GM21576 (cell line): ENCODE results near the gene RHCG.

ENCODE experiments used
- ATAC-seq: cut with Tn5 transposase; IDR thresholded peaks from one replicate; pipeline ENCODE4 v1.9.1; 2021; ENCODE audit warnings: mild to moderate bottlenecking, moderate library complexity; ENCODE audit not compliant: unreplicated experiment

The RHCG gene

DNA sequence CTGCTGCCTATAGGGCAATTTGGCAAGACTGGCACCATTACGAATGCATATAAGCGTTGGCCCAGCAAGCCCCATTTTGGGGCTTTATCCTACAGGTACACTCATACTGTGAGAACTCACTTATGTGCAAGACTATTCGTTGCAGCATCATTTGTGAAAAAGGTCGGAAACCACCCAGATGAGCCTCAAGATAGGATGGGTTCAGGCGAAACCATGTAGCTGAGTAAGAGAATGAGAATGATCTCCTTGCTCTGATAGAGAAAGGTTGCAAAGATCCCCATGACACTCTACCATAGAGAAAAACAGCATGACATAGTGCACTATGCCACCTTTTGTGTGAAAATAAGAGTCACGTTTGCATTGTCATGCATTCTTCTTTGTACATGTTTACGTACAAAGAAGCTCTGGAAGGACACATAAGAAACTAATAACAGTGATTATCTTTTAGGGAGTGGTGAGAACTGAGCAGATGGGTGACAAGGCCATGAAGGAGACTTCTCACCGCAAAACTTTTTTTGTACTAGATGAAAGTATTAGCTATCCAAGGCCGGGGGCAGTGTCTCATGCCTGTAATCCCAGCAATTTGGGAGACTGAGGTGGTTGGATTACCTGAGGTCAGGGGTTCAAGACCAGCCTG is 50.0 kb downstream of the RHCG start:
- ATAC-seq = no peak

DNA sequence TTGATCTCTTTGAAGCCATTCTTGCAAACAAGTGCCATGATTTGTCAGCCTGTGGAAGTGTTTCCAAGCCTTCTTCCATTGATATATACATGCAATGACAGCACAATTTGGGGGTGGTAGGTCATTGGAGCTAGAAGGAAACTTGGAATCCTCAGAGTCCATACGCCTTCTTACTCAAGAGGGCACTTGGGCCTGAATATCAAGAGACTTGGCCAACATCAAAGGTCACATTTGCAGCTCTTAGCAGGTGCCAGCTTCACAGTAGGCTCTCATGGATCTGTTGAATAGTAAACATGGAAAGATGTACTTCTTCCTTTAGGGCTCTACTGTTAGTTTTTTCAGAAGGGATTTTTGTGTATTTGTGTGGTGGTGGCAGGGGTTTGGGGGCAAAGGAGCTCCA is 50.9 kb downstream of the RHCG start:
- ATAC-seq = no peak

DNA sequence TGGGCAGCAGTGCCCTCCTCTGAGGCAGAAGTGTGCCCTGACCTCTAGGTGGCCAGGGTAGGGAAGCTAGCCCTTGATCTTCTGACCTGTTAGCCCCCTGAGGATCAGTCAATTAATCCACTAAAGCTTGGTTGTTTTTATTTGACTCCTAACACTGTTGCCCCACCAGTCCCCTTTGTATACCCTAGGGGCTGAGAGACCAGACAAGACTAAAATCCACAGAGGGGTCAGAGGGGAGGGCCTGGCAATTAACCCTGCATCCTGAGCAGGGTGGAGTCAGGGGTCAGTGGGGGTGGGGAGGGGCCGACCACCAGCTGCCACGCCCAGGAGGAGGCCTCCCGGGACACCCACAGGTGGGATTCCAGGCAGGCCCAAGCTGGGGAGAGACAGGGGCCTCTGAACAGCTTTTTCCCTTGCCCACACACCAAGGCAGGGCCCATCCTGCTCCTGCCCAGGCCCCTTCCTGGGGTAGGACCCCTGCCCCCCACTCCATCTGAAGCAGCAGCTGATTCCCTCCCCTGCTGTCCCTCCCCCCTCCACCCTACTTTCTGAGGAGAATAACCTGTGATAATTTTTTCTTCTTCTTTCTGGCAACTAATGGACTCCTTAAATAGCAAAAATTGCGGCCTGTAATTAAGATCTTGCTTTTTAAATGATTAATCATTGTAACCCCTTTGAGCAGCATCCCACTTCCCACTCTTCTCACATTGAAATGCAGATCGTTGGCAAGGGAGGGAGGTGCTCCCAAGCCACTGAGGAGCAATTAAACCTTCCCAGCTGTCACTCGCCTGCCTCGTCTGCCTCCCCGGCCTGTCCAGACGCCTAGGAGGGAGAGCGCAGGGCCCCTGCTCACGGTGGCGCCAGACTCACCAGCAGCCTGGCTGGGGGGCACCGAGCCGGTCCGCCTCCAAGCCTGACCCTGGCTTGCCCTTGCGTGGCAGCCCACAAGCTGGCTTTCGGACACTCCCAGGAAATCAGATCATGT is 51.9 kb downstream of the RHCG start:
- ATAC-seq = no peak

DNA sequence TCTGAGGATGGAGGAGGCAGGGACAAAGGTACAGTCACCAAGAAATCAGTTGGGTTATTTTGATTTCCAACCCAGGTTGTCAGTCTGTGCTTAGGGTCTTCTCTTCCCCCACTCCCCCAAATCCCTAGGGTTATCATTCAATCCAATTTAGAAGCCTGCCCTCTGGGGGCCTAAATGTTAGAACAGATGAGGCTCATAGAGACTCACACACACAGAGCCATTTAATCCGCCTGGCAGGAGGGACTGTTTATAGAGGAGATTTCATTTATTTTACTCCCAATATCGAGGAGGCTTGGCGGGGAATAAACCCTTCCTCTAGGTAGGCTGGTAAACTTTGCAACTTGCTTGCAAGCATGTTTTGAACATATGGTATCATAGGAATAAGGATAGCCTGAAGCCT is 52.8 kb downstream of the RHCG start:
- no peak for ATAC-seq

DNA sequence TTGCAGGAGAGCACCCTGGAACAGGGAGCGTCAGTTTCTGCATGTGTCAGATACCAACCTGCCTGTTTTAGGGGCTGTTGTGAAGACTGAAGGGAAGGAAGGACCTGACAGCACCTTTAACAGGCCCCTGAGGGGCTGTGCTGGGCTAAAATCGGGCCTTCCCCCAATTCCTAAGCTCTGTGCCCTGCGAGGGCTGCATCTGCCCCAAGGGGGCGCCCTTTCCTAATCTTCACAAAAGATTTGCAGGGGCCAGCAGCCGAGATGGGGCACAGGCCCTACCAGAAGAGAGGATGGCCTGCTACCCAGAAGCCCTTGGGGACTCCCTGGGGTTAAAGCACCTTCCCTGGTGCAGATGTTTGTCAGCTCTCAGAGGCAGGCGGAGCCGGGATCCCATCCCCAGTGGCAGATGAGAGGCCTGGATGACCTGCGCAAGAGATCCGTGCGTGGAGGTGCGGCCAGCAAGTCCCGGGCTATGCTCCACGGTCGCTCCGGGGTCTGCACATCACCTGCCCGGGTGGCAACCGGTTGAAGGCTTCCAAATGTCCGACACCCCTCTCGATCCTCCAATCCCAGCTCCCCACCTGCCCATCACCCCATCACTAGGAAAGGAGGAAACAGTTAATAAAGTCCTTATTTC is 53.6 kb downstream of the RHCG start:
- no peak for ATAC-seq

DNA sequence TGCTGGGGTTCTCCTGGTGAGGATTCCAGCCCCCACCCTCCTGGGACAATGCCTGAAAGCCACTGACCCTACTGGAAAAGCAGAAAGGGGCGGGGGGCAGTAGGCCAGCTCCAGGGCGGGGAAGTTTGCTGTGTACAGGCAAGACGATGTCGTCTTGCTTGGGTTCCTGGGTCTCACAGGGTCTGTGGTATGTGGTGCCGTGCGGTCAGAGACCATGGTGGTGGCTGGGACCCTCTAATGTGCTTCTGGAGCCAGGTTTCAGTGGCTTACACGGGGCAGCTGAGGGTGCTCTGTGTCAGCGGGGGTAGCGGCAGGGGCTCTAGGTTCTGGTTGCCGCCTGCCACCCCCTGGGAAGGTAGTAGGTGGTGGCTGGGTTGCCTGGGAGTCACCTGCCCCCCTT is 54.2 kb downstream of the RHCG start:
- no peak for ATAC-seq

DNA sequence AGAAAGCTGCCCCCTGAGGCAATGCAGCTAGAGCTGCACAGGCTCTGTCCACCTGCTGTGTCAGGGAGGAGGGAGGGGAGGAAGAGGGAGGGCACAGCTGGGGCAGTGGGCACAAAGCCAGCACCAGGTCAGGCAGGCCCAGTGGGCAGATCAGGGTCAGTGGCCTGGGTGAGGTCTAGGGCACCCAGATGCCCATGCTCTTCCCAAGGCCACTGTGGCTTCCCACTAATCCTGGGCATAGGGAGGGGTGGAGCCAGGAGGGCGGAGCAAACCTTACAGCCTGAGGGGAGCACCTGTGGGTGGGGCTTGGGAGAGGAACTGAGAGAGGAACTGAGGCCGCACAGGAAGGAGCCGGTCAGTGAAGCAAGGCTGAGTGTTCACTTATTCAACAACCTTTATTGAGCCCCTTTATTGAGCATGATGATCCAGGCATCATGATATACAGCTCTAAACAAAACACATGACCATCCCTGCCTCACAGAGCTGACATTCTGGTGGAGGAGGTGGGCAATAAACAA is 55.0 kb downstream of the RHCG start:
- ATAC-seq = peak; percentile 99

DNA sequence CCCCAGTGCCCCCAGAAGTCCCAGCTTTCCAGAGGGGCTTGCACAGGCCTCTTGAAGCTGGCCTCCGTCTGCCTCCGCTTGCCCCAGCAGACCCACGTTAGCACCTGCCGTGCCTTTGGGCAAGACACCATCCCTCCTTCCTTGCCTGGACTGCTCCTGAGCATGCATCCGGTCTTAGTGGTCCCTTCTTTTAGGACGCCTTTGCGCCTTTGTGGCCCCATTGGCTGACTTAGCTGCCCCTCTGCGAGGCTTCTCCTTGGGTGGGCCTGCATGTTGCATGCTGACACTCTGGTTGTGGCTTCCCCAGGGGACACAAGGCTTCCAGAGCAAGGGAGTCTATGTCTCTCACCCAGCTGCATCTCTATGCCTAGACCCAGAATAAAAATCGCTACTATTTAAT is 56.6 kb downstream of the RHCG start:
- ATAC-seq = no peak

DNA sequence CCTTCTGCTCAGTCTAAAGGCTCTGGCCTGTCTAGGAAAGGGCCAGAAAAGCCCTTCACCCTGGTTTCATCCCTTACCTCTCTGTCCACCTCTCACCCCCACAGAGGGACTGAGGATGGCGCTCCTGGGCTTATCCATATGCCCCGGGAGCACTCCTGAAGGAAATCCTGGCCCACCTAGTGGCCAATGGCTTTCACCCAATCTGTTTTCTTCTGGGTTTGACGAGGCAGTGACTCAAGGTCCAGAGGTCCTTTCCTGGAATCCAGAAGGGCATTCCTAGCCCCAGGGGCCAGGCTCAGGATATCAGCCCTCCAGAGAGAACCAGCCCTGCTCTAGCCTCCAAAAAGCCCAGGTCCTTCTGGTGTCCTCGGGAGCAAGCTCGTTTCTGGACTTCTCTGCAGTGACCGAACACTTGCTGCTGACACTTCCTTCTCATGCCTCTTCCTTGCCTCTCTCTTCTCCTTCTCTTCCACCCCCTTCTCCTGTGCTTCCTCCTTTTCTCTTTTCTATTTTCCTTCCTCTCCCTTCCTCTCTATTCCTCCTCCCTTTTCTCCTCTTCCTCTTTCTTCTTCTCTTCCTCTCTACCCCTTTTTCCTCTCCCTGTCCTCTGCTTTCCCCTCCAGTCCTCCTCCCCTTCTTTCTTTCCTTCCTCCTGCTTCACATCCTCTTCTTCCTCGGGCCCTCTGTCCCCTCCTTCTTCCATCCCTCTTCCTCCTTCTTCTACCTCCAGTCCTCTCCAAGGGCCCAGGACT is 59.6 kb downstream of the RHCG start:
- no peak for ATAC-seq

DNA sequence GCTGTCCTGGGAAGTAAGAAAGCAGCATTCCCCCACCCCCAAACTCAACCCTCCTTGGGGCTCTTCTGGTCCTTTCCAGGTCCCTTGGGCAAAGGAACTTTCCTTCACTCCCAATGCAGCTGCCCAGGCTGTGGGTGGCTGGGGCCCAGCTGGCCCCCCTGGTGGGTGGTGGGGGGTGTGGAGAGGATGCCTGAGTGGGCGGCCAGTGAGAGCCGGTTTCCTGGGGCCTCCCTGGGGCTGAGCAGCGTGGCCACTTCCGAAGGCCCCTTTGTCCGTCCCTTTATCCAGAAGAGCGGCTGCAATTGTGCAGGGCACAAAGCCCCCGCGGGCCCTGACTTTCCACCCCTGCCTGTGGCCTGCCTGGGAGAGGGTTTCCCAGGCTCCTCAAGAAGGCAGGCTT is 61.0 kb downstream of the RHCG start:
- ATAC-seq = no peak

DNA sequence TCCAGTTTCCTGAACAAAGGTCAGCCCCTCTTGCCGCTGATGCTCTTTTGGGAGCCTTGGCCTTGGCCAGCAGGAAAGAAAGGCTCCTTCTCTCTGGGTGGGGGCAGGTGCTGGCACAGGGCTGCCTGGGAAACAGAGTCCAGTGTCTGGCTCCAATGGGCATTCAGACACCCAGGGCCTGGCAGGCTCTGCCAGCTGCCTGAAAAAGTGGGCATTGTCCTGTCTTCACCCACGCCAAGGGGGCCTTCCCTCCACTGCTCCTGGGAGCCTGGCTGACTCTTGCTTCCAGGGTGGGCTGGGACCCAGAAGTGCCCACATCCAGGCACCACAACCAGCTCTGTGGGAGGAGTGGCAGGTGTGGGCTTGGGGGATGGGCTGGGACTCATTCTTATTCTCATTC is 62.7 kb downstream of the RHCG start:
- ATAC-seq = no peak

DNA sequence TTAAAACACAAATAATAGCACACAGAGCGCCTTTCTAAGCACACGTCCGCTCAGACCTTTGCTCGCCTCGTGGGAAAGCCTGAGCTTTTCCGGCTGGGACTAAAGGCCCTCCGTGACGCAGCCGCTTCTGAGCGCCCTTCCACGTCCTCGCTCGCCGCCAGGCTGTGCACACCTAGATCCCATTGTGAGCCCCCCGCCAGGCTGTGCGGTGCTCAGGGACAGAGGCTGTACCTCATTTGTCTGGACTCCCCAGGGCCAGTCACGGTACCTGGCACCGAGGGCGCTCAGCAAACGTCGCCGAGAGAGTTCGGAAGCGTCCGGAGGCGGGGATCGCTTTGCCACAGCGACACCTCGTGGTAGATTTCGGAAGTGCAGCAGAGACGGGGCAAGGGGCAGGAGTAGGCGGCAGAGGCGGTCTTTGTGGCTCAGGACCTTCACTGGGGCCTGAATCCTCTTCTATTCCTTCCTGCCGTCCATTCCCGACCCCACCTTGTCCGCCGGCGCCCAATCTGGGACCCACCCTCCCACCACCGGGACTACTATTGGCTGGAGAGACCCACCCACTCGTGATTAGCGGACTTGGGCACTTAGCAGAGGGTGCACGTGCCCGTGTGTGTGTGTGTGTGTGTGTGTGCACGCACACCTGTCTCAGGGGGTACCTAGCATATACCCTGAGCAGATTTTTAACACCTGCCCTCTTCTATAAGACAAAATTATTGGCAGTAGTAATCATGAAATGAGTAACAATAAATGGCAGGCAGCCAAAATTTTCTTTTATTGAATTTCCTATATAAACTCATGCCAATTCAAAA is 65.6 kb downstream of the RHCG start:
- peak; percentile 86 for ATAC-seq

DNA sequence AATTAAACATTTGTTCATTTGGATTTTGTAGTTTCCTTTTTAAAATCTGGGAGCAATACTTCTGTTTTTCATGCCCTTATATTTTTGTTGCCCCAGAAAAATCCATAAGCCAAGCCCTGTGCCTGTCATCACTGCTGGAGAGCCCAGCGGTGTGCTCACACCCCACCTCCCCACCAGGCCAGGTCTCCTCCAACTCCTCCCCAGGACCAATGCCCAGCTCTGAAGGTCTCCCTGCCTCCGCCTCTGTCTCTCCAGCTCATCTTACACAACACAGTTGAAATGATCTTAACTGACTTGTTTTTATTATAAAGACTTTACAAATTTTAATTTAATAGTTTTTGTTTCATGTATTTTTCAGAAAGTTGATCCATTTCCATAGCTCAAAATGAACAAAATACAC is 66.4 kb downstream of the RHCG start:
- no peak for ATAC-seq

DNA sequence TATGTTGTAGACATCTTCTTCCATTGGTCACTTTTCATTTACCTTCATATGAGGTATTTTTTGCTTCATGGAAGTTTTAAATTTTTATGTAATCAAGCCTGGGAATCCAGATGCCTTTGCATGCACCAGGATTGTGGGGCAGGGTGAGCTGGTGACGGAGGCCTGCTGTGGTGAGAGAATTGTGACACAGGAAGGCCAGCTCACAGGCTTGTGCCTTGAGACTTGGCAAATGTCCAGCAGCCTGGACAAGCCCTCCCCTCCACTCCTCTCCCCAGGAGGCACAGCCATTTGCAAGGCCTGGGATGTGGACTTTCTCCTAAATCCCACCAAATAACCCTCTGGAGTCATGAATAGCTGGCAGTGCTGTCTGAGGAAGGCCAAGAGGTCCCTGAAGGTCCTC is 67.4 kb downstream of the RHCG start:
- no peak for ATAC-seq

DNA sequence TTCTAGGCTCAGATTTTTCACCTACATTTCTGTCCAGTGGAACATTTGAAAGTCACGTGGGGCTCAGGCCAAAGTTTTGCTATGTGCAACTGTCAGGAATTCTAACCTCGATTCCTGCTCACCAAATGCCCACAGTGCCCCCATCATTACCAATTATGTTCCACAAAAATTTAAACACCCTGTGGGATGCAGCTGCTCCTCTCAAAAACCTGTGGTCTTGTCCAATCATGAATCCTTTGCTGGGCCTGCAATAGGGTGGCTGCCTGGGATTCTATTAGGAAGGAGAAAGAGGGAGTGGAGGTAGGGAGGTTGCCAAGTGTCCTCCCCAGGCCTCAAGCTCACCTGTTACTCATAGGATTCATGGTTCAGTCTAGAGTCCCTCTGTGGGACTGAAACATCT is 68.1 kb downstream of the RHCG start:
- ATAC-seq = no peak

DNA sequence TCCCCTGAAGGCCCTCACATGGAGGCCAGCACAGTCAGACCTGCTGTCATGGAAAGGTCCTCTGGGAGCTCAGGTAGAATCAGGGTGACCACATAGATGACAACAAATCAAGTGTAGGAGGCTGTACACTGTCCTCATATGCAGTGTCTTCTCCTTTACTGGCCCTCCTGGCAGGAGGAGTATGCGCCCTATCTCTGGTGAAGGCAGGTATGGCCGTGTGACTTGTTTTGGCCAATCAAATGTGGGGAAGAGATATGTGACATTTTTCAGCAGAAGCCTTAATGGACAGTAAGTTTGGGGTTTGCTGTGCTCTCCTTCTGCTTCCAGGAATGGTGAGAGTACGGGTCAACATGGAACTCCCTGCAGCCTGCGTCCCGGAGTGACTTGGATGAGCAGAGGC is 69.9 kb downstream of the RHCG start:
- ATAC-seq = no peak

DNA sequence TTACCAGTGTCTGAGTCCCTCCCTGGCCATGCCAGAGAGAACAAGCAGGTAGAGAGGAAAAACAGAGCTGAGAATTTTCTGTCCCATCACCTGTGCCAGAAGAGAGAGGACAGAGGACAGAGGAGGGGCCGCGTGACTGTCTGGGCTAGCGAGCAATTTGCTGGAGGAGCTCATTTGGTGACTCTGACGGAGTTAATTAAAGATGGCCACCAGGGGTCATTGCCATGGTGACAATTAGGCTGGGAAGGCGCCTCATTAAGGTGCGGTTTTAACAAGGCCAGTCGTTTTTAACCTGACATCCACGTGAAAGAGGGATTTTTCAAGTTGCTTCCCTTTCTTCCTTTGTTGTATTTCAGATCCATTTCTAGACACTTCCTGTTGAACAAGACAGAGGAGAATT is 72.4 kb downstream of the RHCG start:
- no peak for ATAC-seq
